ENCODE measurements around the gene ITGBL1.

Gene ITGBL1

DNA sequence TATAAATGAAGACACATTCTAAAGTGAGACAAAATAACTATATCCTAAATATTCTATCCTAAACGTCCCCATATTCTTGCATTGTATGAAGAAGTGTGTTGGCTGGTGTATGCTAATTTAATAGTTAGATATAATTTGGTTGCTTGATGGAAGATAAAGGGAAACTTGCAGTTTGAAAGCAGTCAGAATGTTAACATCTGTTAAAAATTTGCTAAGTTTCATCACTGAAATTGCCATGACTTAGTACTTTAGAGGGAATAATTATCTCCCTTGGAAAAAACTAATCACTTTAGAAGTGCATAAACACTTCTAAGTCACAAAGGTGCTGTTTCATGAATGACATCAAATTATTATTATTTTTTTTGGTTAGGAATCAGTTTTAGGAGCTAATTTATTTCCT, 61.6 kb downstream of the ITGBL1 start:
- H2AFZ ChIP-seq (ENCODE audit: low read depth, low read length, severe bottlenecking): no peak overlapping the region
- H3K27me3 ChIP-seq (ENCODE audit: low read length): no peaks in the 10 kb centered on the region
- no peaks in the 10 kb centered on the region for H3K9me3 ChIP-seq (ENCODE audit: insufficient read depth, low read length)
- no peaks in the 10 kb centered on the region for H3K36me3 ChIP-seq (ENCODE audit: low read length)
- no peak overlapping the region for H3K4me3 ChIP-seq (ENCODE audit: insufficient read depth, low read length, poor library complexity, severe bottlenecking)
- H3K79me2 ChIP-seq (ENCODE audit: insufficient read depth, low read length): no peaks in the 10 kb centered on the region
- H3K9me2 ChIP-seq (replicated peaks; ENCODE audit: insufficient read depth, low read length): no peaks in the 10 kb centered on the region
- no peak overlapping the region for H3K27ac ChIP-seq (ENCODE audit: low read depth, low read length)
- no peak overlapping the region for H3K4me2 ChIP-seq (ENCODE audit: low read depth, low read length, poor library complexity, severe bottlenecking)
- TF ChIP-seq EZH2phosphoT487 (conservative IDR thresholded peaks at IDR 0.05; ENCODE audit: low read length): no peak
- TF ChIP-seq CTCF (IDR thresholded peaks at IDR 0.05; ENCODE audit: insufficient read depth, low read length, poor library complexity, severe bottlenecking): no peak
- H4K20me1 ChIP-seq (ENCODE audit: low read depth, low read length): no peaks in the 10 kb centered on the region
- H3K9ac ChIP-seq (ENCODE audit: low read length): no peak overlapping the region
- no peaks in the 10 kb centered on the region for H3F3A ChIP-seq (ENCODE audit: insufficient read depth)

DNA sequence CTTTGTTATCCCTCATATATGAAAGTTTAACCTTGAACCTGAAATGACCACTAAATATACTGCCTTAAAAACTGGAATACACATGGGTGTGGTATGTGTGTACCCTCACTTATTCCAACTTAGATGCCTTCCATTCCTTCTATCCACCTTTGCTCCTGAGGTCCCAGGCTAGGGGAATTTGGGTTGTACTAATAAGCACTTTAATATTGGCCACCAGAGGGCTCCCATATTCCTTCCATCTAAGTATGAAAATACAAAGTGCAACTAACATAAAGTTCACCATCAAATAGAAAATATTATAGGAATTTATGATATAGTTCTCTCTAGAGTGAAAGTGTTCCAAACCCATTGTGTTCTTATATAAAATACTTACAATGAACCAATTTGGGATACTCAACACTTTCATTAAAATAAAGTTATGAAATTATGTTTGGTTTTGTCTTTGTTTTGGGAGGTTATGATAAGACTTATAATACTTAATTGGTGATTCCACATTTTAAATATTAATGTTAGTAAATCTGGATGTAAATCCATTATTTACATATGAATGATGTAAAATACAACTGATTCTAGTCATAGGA, 62.3 kb downstream of the ITGBL1 start:
- no peaks in the 10 kb centered on the region for H3F3A ChIP-seq (ENCODE audit: insufficient read depth)

DNA sequence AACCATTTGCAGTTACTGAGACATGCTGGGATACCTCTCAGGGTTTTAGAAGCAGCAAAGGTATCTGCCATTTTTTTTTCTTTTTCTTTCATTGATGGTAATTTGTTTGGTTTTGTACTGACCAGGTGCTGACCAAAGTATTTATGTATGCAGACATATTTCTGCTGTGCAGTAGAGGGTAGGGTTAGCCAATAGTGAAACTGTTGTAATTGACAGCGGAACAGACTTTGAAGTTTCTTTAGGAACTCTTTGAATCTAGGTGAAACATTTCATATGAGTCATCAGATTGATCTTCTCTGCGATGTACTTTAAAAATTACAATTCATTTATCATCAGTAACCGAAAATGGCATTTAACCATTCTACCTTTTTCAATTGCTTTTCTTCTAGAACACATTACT, 63.0 kb downstream of the ITGBL1 start:
- Histone ChIP-seq H3K27ac (ENCODE audit: low read depth, low read length) (no peak overlapping the region), H2AFZ (ENCODE audit: low read depth, low read length, severe bottlenecking) (no peak overlapping the region), H4K20me1 (ENCODE audit: low read depth, low read length) (no peaks in the 10 kb centered on the region), H3F3A (ENCODE audit: insufficient read depth) (no peaks in the 10 kb centered on the region), H3K9ac (ENCODE audit: low read length) (no peak overlapping the region), H3K9me3 (ENCODE audit: insufficient read depth, low read length) (0 out of 2 replicates have a peak, but pooled peaks cover 2% of the 10 kb centered on the region), H3K9me2 (replicated peaks; ENCODE audit: insufficient read depth, low read length) (no peaks in the 10 kb centered on the region), H3K4me2 (ENCODE audit: low read depth, low read length, poor library complexity, severe bottlenecking) (no peak overlapping the region), H3K27me3 (ENCODE audit: low read length) (no peaks in the 10 kb centered on the region), H3K36me3 (ENCODE audit: low read length) (no peaks in the 10 kb centered on the region), H3K4me3 (ENCODE audit: insufficient read depth, low read length, poor library complexity, severe bottlenecking) (no peak overlapping the region), H3K79me2 (ENCODE audit: insufficient read depth, low read length) (no peaks in the 10 kb centered on the region)
- TF ChIP-seq CTCF (IDR thresholded peaks at IDR 0.05; ENCODE audit: insufficient read depth, low read length, poor library complexity, severe bottlenecking) (no peak), EZH2phosphoT487 (conservative IDR thresholded peaks at IDR 0.05; ENCODE audit: low read length) (no peak)

More for the DNA sequence above, 62.3 kb downstream of the ITGBL1 start:
- H3K9ac ChIP-seq (ENCODE audit: low read length): no peak overlapping the region
- no peaks in the 10 kb centered on the region for H4K20me1 ChIP-seq (ENCODE audit: low read depth, low read length)
- H3K4me2 ChIP-seq (ENCODE audit: low read depth, low read length, poor library complexity, severe bottlenecking): no peak overlapping the region
- H3K27me3 ChIP-seq (ENCODE audit: low read length): no peaks in the 10 kb centered on the region
- no peak overlapping the region for H3K27ac ChIP-seq (ENCODE audit: low read depth, low read length)
- no peaks in the 10 kb centered on the region for H3K9me3 ChIP-seq (ENCODE audit: insufficient read depth, low read length)
- H3K9me2 ChIP-seq (replicated peaks; ENCODE audit: insufficient read depth, low read length): no peaks in the 10 kb centered on the region
- H3K36me3 ChIP-seq (ENCODE audit: low read length): no peaks in the 10 kb centered on the region
- H3K4me3 ChIP-seq (ENCODE audit: insufficient read depth, low read length, poor library complexity, severe bottlenecking): no peak overlapping the region
- no peaks in the 10 kb centered on the region for H3K79me2 ChIP-seq (ENCODE audit: insufficient read depth, low read length)
- no peak overlapping the region for H2AFZ ChIP-seq (ENCODE audit: low read depth, low read length, severe bottlenecking)
- TF ChIP-seq EZH2phosphoT487 (conservative IDR thresholded peaks at IDR 0.05; ENCODE audit: low read length): no peak
- peak; percentile 31 for TF ChIP-seq CTCF (IDR thresholded peaks at IDR 0.05; ENCODE audit: insufficient read depth, low read length, poor library complexity, severe bottlenecking)
